A549 (cell line): ENCODE results near the gene MBL2. TPM values are rescaled to one million over a fixed set of nuclear protein-coding genes. Genes with fewer than 3 reads are reported as not detected.

ENCODE experiments used
- ATAC-seq, 2 experiments: fragments of 200-7000 bp in 1 of 2; fragments of >200 bp in 1 of 2; cut with Nextera tagmentation in 1 of 2; cut with Tn5 transposase in 1 of 2; 3 replicates each; pipeline versions ENCODE4 v1.8.0 to v1.9.1; 2018 to 2020; ENCODE audit warnings: mild to moderate bottlenecking in 1 of 2, moderate library complexity in 1 of 2
- CTCF ChIA-PET: fragments of 300-600 bp; sonication (Branson Sonifier 250); formaldehyde crosslinking; extraction: SDS; loops from one replicate; lab custom pipeline; 2021; ENCODE audit warnings: antibody characterized with exemption, inconsistent platforms; lab: Yijun Ruan, JAX
- POLR2A ChIA-PET: fragments of 350-600 bp; formaldehyde crosslinking; extraction: SDS; loops from one replicate; lab custom pipeline; 2021; ENCODE audit warnings: antibody characterized with exemption, inconsistent platforms; lab: Yijun Ruan, JAX
- DNase-seq, 2 experiments: peaks; one replicate each; pipeline versions ENCODE4 v3.0.0 to v3.0.0-alpha.2; 2011 to 2016; ENCODE audit warnings: low read depth in 1 of 2, low spot score in 1 of 2
- FAIRE-seq: peaks from 2 replicates; lab custom pipeline; 2011; peaks lifted over from hg19 to GRCh38; lab: Jason Lieb, UNC
- H3K27ac ChIP-seq, 2 experiments: fragments of >200 bp; sonication (Bioruptor Twin); formaldehyde crosslinking; 3 replicates each; pipeline ENCODE4 v1.5.1; 2016 to 2017
- H3K4me1 ChIP-seq: fragments of >200 bp; sonication (Bioruptor Twin); formaldehyde crosslinking; 3 replicates; pipeline ENCODE4 v1.6.1; 2016
- H3K4me2 ChIP-seq: fragments of >200 bp; sonication (Bioruptor Twin); formaldehyde crosslinking; 3 replicates; pipeline ENCODE4 v1.6.1; 2016
- H3K4me3 ChIP-seq: fragments of >200 bp; sonication (Bioruptor Twin); formaldehyde crosslinking; 3 replicates; pipeline ENCODE4 v1.5.1; 2016
- H3K9me3 ChIP-seq: fragments of >200 bp; sonication (Bioruptor Twin); formaldehyde crosslinking; 3 replicates; pipeline ENCODE4 v1.6.1; 2016
- BHLHE40 ChIP-seq: IDR thresholded peaks from 2 replicates; pipeline ENCODE4 v1.6.1; 2012; ENCODE audit warnings: low read depth, low read length, inconsistent platforms
- CHD2 ChIP-seq: fragments of 150-350 bp; IDR thresholded peaks from 2 replicates; pipeline ENCODE4 v1.6.1; 2014; ENCODE audit warnings: low read length; ENCODE audit not compliant: partially characterized antibody
- EHF ChIP-seq: fragments of 250-450 bp; sonication (Bioruptor Pico); IDR thresholded peaks from 2 replicates; pipeline ENCODE4 v1.5.0; 2020; ENCODE audit warnings: mild to moderate bottlenecking
- HEYL ChIP-seq: fragments of 250-450 bp; sonication (Bioruptor Pico); IDR thresholded peaks from 2 replicates; pipeline ENCODE4 v1.8.0; 2021; ENCODE audit warnings: mild to moderate bottlenecking, moderate library complexity
- HOXA7 ChIP-seq: fragments of 250-450 bp; sonication (Bioruptor Pico); IDR thresholded peaks from 2 replicates; pipeline ENCODE4 v1.5.0; 2020; ENCODE audit warnings: mild to moderate bottlenecking, moderate library complexity
- HOXB5 ChIP-seq: fragments of 250-450 bp; sonication (Bioruptor Pico); IDR thresholded peaks from 2 replicates; pipeline ENCODE4 v1.5.0; 2020; ENCODE audit warnings: mild to moderate bottlenecking, moderate library complexity
- JUNB ChIP-seq: fragments of >200 bp; sonication (Bioruptor Twin); formaldehyde crosslinking; IDR thresholded peaks from 2 replicates; pipeline ENCODE4 v1.6.1; 2016
- KDM1A ChIP-seq: fragments of 200-600 bp; sonication (generic); IDR thresholded peaks from 2 replicates; pipeline ENCODE4 v1.6.1; 2016; ENCODE audit warnings: low read depth, mild to moderate bottlenecking
- KDM5A ChIP-seq: fragments of 200-600 bp; sonication (generic); IDR thresholded peaks from 2 replicates; pipeline ENCODE4 v1.6.1; 2016; ENCODE audit warnings: antibody characterized with exemption, mild to moderate bottlenecking
- MYC ChIP-seq: IDR thresholded peaks from 2 replicates; pipeline ENCODE4 v1.6.1; 2012; ENCODE audit warnings: mild to moderate bottlenecking, inconsistent platforms, low read length, improper control_type of control experiment, borderline replicate concordance
- NFE2L2 ChIP-seq: fragments of 150-350 bp; conservative IDR thresholded peaks from 2 replicates; pipeline ENCODE4 v1.6.1; 2014; ENCODE audit warnings: low read length
- NPAS2 ChIP-seq: fragments of 250-450 bp; sonication (Bioruptor Pico); IDR thresholded peaks from 2 replicates; pipeline ENCODE4 v1.8.0; 2022; ENCODE audit warnings: mild to moderate bottlenecking, moderate library complexity, borderline replicate concordance
- NR3C1 ChIP-seq: fragments of >200 bp; sonication (Bioruptor Twin); formaldehyde crosslinking; IDR thresholded peaks from 3 replicates; pipeline ENCODE4 v1.6.1; 2017
- PHF8 ChIP-seq: fragments of 200-600 bp; sonication (generic); IDR thresholded peaks from 2 replicates; pipeline ENCODE4 v1.6.1; 2016; ENCODE audit warnings: low read depth, mild to moderate bottlenecking, antibody characterized with exemption, moderate library complexity, borderline replicate concordance
- POLR2AphosphoS2 ChIP-seq: conservative IDR thresholded peaks from 2 replicates; pipeline ENCODE4 v1.6.1; 2012; ENCODE audit warnings: low read length, improper control_type of control experiment, inconsistent platforms
- RAD21 ChIP-seq, 2 experiments: fragments of >200 bp in 1 of 2; sonication (Bioruptor Twin) in 1 of 2; formaldehyde crosslinking in 1 of 2; IDR thresholded peaks in 1 of 2; conservative IDR thresholded peaks in 1 of 2; 2 replicates in 1 of 2; 3 replicates in 1 of 2; pipeline ENCODE4 v1.6.1; 2012 to 2018; ENCODE audit warnings: inconsistent platforms in 1 of 2
- RARB ChIP-seq: fragments of 250-450 bp; sonication (Bioruptor Pico); IDR thresholded peaks from 2 replicates; pipeline ENCODE4 v1.8.0; 2021; ENCODE audit warnings: mild to moderate bottlenecking, moderate library complexity
- RFX5 ChIP-seq: fragments of 450-650 bp; IDR thresholded peaks from 2 replicates; pipeline ENCODE4 v1.7.1; 2014; ENCODE audit warnings: antibody characterized with exemption, mild to moderate bottlenecking, moderate library complexity
- SMC3 ChIP-seq: fragments of >200 bp; sonication (Bioruptor Twin); formaldehyde crosslinking; IDR thresholded peaks from 3 replicates; pipeline ENCODE4 v1.6.1; 2018; ENCODE audit warnings: inconsistent platforms
- TFCP2L1 ChIP-seq: fragments of 250-450 bp; sonication (Bioruptor Pico); IDR thresholded peaks from 2 replicates; pipeline ENCODE4 v1.5.0; 2021; ENCODE audit warnings: mild to moderate bottlenecking
- TP53 ChIP-seq: fragments of 250-450 bp; sonication (Bioruptor Pico); IDR thresholded peaks from 2 replicates; pipeline ENCODE4 v1.5.0; 2021; ENCODE audit warnings: mild to moderate bottlenecking, moderate library complexity
- whole genome bisulfite sequencing: methylation state at CpG from one replicate; pipeline ENCODE4 v1.1.6; 2017; ENCODE audit errors: missing lambda C conversion rate; 5-methylcytosine and 5-hydroxymethylcytosine counted together
- polyA plus RNA-seq, 4 experiments: library from polyadenylated mRNA; depleted of rRNA in 3 of 4; stranded (reverse); fragments of >200 nt; fragmentation: RNase III in 1 of 4; extraction: RNeasy Plus Mini Kit Qiagen cat#74134 plus additional on column Dnase treatment in 1 of 4; gene quantifications; 2 replicates in 3 of 4; 3 replicates in 1 of 4; pipeline ENCODE4 v1.2.3, GENCODE V29; 2011 to 2017
- TF ChIP-seq, protein P1 (sequence below): fragments of 150-350 bp; IDR thresholded peaks from 2 replicates; pipeline ENCODE4 v1.6.1; 2014; ENCODE audit warnings: low read depth, mild to moderate bottlenecking, low read length
- TF ChIP-seq, protein P2 (sequence below): fragments of 250-450 bp; sonication (Bioruptor Pico); IDR thresholded peaks from 2 replicates; pipeline ENCODE4 v1.5.0; 2020; ENCODE audit warnings: low read depth, mild to moderate bottlenecking, moderate library complexity
- TF ChIP-seq, protein P3 (sequence below): fragments of >200 bp; sonication (Bioruptor Twin); formaldehyde crosslinking; IDR thresholded peaks from 3 replicates; pipeline ENCODE4 v1.5.1; 2016
- TF ChIP-seq, protein P4 (sequence below): fragments of 450-650 bp; IDR thresholded peaks from 2 replicates; pipeline ENCODE4 v1.6.1; 2014; ENCODE audit warnings: antibody characterized with exemption

The MBL2 gene
- polyA plus RNA-seq, 2 of the 4 experiments (the other 2 are of a cell fraction) = not detected

DNA sequence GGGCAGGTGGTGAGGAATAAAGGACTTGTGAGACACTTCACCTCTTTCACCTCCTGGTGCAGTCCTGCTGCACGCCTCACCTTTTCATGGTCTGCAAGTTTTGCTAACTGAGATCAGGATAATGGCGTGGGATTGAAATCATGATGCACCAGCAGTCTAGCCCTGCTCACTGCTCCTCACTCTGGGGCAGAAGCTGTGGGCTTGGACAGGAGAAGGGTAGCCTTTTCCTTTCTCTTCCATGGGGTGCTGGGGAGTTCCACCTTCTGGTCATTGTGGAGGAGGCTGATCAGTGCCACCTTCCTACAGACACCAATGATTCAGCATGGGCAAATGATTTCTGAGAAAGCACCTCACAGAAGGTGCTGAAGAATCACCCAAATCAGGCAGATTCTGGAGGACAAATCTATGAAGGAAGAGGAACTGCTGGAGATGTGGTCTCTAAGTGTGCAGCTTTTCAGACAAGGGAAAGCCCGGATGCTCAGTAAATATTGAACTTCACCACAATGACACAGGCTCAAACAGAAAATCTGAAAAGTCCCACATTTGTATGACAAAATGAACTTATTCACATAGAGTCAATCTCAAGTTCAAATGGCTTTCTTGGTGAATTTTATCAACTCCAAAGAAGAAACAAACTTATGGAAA lies 19.7 kb downstream of the MBL2 start:
- TF ChIP-seq, protein P1, sequence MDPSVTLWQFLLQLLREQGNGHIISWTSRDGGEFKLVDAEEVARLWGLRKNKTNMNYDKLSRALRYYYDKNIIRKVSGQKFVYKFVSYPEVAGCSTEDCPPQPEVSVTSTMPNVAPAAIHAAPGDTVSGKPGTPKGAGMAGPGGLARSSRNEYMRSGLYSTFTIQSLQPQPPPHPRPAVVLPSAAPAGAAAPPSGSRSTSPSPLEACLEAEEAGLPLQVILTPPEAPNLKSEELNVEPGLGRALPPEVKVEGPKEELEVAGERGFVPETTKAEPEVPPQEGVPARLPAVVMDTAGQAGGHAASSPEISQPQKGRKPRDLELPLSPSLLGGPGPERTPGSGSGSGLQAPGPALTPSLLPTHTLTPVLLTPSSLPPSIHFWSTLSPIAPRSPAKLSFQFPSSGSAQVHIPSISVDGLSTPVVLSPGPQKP = no peak
- no peak for TF ChIP-seq BHLHE40
- no peak for TF ChIP-seq PHF8
- TF ChIP-seq HOXB5 (CRISPR knock-in tag) = no peak
- no peak for TF ChIP-seq EHF (CRISPR knock-in tag)
- TF ChIP-seq TP53 (CRISPR knock-in tag) = no peak
- no peak for TF ChIP-seq KDM1A
- no peak for TF ChIP-seq POLR2AphosphoS2
- no peak for TF ChIP-seq JUNB
- TF ChIP-seq CHD2 = no peak
- TF ChIP-seq KDM5A = no peak
- TF ChIP-seq, protein P2, sequence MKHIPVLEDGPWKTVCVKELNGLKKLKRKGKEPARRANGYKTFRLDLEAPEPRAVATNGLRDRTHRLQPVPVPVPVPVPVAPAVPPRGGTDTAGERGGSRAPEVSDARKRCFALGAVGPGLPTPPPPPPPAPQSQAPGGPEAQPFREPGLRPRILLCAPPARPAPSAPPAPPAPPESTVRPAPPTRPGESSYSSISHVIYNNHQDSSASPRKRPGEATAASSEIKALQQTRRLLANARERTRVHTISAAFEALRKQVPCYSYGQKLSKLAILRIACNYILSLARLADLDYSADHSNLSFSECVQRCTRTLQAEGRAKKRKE (CRISPR knock-in tag) = no peak
- TF ChIP-seq, protein P3, sequence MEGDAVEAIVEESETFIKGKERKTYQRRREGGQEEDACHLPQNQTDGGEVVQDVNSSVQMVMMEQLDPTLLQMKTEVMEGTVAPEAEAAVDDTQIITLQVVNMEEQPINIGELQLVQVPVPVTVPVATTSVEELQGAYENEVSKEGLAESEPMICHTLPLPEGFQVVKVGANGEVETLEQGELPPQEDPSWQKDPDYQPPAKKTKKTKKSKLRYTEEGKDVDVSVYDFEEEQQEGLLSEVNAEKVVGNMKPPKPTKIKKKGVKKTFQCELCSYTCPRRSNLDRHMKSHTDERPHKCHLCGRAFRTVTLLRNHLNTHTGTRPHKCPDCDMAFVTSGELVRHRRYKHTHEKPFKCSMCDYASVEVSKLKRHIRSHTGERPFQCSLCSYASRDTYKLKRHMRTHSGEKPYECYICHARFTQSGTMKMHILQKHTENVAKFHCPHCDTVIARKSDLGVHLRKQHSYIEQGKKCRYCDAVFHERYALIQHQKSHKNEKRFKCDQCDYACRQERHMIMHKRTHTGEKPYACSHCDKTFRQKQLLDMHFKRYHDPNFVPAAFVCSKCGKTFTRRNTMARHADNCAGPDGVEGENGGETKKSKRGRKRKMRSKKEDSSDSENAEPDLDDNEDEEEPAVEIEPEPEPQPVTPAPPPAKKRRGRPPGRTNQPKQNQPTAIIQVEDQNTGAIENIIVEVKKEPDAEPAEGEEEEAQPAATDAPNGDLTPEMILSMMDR = no peak
- no peak for TF ChIP-seq TFCP2L1
- no peak for TF ChIP-seq RARB
- TF ChIP-seq NR3C1 = no peak
- TF ChIP-seq MYC = no peak
- H3K4me3 ChIP-seq = no peak overlapping the region
- no peaks in the 10 kb centered on the region for H3K4me1 ChIP-seq
- ATAC-seq = no peak
- no peak overlapping the region for H3K4me2 ChIP-seq
- POLR2A ChIA-PET = no interaction called here
- DNase-seq = no peak
- CTCF ChIA-PET = interaction anchor here (1.4 to 4.5 kb wide), 2 partner anchors 12 to 14 kb away, joined by 3 to 15 read pairs; no protein-coding TSS in a partner anchor
- H3K9me3 ChIP-seq = no peaks in the 10 kb centered on the region
- FAIRE-seq = no peak
- 43% methylated on average over 3 of the region's 3 CpGs for WGBS
- no peak overlapping the region for H3K27ac ChIP-seq

DNA sequence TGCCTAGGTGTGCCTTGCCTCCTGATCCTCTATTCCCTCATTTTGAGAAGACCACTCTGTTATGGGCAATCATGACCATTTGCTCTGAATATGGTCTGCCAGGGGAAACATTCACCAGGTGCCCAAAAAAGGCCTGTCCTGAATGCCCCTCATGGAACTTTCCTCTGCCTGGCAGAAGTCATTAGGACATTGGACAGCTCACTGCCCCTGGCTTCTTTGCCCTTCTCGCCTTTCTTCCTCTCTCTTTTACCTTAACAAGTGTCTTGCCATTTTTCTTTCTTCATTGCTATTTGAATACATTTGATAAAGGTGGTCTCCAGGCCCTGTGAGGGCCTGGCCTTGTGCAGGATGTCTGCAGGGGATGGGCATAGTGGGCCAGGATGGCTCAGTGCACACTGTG lies 20.3 kb downstream of the MBL2 start:
- Histone ChIP-seq H3K4me1 (no peaks in the 10 kb centered on the region), H3K4me3 (no peak overlapping the region), H3K4me2 (no peak overlapping the region), H3K27ac (no peak overlapping the region), H3K9me3 (no peaks in the 10 kb centered on the region)
- TF ChIP-seq SMC3 = no peak
- TF ChIP-seq PHF8 = no peak
- TF ChIP-seq, protein P4, sequence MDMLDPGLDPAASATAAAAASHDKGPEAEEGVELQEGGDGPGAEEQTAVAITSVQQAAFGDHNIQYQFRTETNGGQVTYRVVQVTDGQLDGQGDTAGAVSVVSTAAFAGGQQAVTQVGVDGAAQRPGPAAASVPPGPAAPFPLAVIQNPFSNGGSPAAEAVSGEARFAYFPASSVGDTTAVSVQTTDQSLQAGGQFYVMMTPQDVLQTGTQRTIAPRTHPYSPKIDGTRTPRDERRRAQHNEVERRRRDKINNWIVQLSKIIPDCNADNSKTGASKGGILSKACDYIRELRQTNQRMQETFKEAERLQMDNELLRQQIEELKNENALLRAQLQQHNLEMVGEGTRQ = no peak
- DNase-seq (no peak), FAIRE-seq (no peak), ATAC-seq (no peak)
- 7% methylated on average over 1 of the region's 1 CpG for WGBS
- POLR2A ChIA-PET = no interaction called here
- CTCF ChIA-PET = interaction anchor here (1.4 kb wide), 1 partner anchor 13 kb away, joined by 3 read pairs; no protein-coding TSS in a partner anchor

DNA sequence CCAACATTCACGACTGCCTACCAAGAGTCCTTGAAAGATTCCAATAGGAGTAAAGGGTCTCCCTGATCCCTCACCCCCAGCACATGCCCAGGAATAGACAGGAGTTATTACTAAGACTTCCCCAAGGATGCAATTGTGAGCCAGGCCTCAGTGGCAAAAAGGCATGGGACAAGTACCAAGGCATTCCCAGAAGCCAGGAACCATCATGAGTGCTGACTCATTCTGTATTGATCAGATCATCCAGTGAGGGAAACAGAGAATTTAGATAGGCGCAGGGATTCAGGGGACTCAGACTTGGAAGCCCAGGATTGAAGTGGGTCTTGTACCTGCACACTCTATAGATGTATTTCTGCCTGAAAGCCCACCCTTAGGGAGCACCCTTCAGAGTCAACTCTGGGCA lies 21.2 kb downstream of the MBL2 start:
- Histone ChIP-seq H3K9me3 (no peaks in the 10 kb centered on the region), H3K4me1 (no peaks in the 10 kb centered on the region), H3K27ac (no peak overlapping the region), H3K4me3 (no peak overlapping the region), H3K4me2 (no peak overlapping the region)
- ATAC-seq (no peak), FAIRE-seq (no peak), DNase-seq (no peak)
- 50% methylated on average over 2 of the region's 2 CpGs for WGBS
- ChIA-PET CTCF (interaction anchor here (1.4 kb wide), 1 partner anchor 11 kb away, joined by 3 read pairs; no protein-coding TSS in a partner anchor), POLR2A (no interaction called here)
- TF ChIP-seq HOXA7 (CRISPR knock-in tag) = no peak
- TF ChIP-seq JUNB = no peak
- no peak for TF ChIP-seq RFX5
- no peak for TF ChIP-seq RAD21 (conservative IDR thresholded peaks at IDR 0.05 in 1 of 2, IDR thresholded peaks at IDR 0.05 in 1 of 2)
- TF ChIP-seq, protein P3 = no peak
- TF ChIP-seq, protein P2 (CRISPR knock-in tag) = no peak
- TF ChIP-seq HEYL (CRISPR knock-in tag) = no peak
- TF ChIP-seq NFE2L2 = no peak
- no peak for TF ChIP-seq NPAS2 (CRISPR knock-in tag)
- TF ChIP-seq EHF (CRISPR knock-in tag) = no peak
